Cardiac muscle cell (in vitro differentiated cells and primary cell): ENCODE data around the gene ODF4. TPM values are rescaled to one million over a fixed set of nuclear protein-coding genes. Genes with fewer than 3 reads are reported as not detected.
"Not testable (repeated sequence)": the region's sequence is repeated elsewhere in the genome, so short reads cannot be mapped to it uniquely, and the experiment has no call there.

Experiments
- DNase-seq, 2 donors: peaks; one replicate each; pipeline versions ENCODE4 v3.0.0 to v3.0.0-alpha.2; 2010 to 2017; ENCODE audit warnings: low read depth in 1 of 2, low spot score in 1 of 2
- H3K27ac ChIP-seq: fragments of 200-600 bp; sonication (generic); 2 replicates; pipeline ENCODE4 v1.5.1; 2016
- H3K27me3 ChIP-seq: fragments of 200-600 bp; sonication (generic); 2 replicates; pipeline ENCODE4 v1.6.0; 2016; ENCODE audit warnings: control low read depth
- H3K36me3 ChIP-seq: fragments of 200-600 bp; sonication (generic); 2 replicates; pipeline ENCODE4 v1.5.1; 2016; ENCODE audit warnings: control low read depth
- H3K4me1 ChIP-seq: fragments of 200-600 bp; sonication (generic); 2 replicates; pipeline ENCODE4 v1.8.1; 2017; ENCODE audit warnings: low read depth, mild to moderate bottlenecking, mixed run types
- H3K4me3 ChIP-seq: fragments of 200-600 bp; sonication (generic); 2 replicates; pipeline ENCODE4 v1.5.1; 2016; ENCODE audit warnings: mild to moderate bottlenecking
- H3K9me3 ChIP-seq: fragments of 200-600 bp; sonication (generic); 2 replicates; pipeline ENCODE4 v1.5.1; 2017; ENCODE audit warnings: low read depth, mild to moderate bottlenecking, control low read depth
- CTCF ChIP-seq: IDR thresholded peaks from 2 replicates; pipeline ENCODE4 v1.5.1; 2012; ENCODE audit warnings: low read depth, mild to moderate bottlenecking, low read length
- polyA plus RNA-seq: library from polyadenylated mRNA; unstranded; fragments of >200 nt; fragmentation: Nextera tagmentation; extraction: Ambion mirVana; gene quantifications from 2 replicates; pipeline ENCODE4 v1.2.1, GENCODE V29; 2016
- total RNA-seq: library from RNA; depleted of rRNA; stranded (reverse); fragments of >200 nt; gene quantifications from 2 replicates; pipeline ENCODE4 v1.2.3, GENCODE V29; 2016

The ODF4 gene
- total and polyA plus RNA-seq, 2 experiments from 2014 or later, result not detected

DNA sequence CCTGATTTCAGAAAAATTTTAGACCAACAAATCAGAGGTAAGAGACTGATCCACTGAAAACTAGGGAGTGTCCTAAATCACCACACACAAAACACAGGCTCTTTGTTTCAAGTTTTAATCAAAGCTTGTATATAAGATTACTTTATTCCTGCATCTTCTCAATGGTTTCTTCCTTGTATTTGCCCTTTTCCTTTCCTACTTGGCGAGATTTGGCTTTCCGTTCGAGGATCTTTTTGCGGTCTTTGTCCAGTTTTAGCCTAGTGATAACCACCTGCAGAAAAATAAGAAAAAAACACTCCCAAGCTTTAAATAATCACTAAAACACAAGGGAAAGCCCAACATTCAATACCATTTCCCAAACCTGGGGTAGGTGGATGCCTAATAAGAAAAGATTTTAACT, 37.8 kb downstream of the ODF4 start:
- peaks cover 47% of the 10 kb centered on the region for H3K36me3 ChIP-seq
- no peak overlapping the region for H3K4me3 ChIP-seq
- peak overlapping the region; percentile 89 for H3K27ac ChIP-seq
- TF ChIP-seq CTCF, result no peak
- peaks cover 9% of the 10 kb centered on the region for H3K4me1 ChIP-seq
- H3K27me3 ChIP-seq, result no peaks in the 10 kb centered on the region
- H3K9me3 ChIP-seq, result no peaks in the 10 kb centered on the region
- DNase-seq, result no peak

DNA sequence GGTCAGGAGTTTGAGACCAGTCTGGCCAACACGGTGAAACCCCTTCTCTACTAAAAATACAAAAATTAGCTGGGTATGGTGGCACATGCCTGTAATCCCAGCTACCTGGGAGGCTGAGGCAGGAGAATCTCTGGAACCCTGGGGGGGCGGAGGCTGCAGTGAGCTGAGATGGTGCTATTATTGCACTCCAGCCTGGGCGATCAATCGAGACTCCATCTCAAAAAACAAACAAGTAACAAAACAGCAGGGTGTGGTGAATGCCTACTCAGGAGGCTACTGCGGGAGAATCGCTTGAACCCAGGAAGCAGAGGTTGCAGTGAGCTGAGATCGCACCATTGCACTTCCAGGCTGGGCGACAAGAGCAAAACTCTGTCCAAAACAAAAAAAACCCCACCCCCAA, 38.5 kb downstream of the ODF4 start:
- H3K27ac ChIP-seq, result peak overlapping the region; percentile 89
- H3K9me3 ChIP-seq, H3K27me3 ChIP-seq, DNase-seq, H3K4me1 ChIP-seq, H3K4me3 ChIP-seq: not testable (repeated sequence)
- peaks cover 47% of the 10 kb centered on the region for H3K36me3 ChIP-seq

DNA sequence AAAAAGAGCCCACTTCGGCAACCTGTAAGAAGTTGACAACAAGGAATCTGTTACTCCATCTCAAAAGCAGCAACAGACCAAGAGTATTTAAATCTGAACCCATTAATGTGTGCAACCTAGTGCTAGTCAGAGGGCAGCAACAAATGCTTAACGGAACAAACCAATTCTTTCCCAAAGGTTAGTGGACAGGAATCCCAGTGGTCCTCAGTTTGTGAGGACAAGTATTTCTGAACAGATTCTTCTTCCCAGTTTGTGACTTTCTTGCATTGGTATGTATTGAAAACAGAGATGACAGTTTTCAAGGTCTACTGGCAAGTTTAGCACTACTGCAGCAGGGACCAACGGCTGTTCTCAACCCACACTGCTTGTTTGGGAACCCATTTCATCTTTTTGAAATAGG, 40.4 kb downstream of the ODF4 start:
- Histone ChIP-seq H3K27me3 (no peaks in the 10 kb centered on the region), H3K9me3 (no peaks in the 10 kb centered on the region), H3K27ac (peak overlapping the region; percentile 13), H3K36me3 (peaks cover 47% of the 10 kb centered on the region), H3K4me3 (no peak overlapping the region), H3K4me1 (peaks cover 9% of the 10 kb centered on the region)
- TF ChIP-seq CTCF, result no peak
- no peak for DNase-seq

GRCh38 chr17:8382052-8382879, 42.6 kb downstream of the ODF4 start:
- Histone ChIP-seq H3K4me1 (peaks cover 4% of the 10 kb centered on the region), H3K9me3 (no peaks in the 10 kb centered on the region), H3K36me3 (peaks cover 43% of the 10 kb centered on the region), H3K4me3 (peak overlapping the region; percentile 83), H3K27ac (peak overlapping the region; percentile 40), H3K27me3 (no peaks in the 10 kb centered on the region)
- no peak for TF ChIP-seq CTCF
- DNase-seq, result peak in 1 of 2 donors; percentile 21

GRCh38 chr17:8382880-8383142, 43.2 kb downstream of the ODF4 start:
- no peak for TF ChIP-seq CTCF
- H3K27me3 ChIP-seq, result no peaks in the 10 kb centered on the region
- H3K4me3 ChIP-seq, result peak overlapping the region; percentile 83

DNA sequence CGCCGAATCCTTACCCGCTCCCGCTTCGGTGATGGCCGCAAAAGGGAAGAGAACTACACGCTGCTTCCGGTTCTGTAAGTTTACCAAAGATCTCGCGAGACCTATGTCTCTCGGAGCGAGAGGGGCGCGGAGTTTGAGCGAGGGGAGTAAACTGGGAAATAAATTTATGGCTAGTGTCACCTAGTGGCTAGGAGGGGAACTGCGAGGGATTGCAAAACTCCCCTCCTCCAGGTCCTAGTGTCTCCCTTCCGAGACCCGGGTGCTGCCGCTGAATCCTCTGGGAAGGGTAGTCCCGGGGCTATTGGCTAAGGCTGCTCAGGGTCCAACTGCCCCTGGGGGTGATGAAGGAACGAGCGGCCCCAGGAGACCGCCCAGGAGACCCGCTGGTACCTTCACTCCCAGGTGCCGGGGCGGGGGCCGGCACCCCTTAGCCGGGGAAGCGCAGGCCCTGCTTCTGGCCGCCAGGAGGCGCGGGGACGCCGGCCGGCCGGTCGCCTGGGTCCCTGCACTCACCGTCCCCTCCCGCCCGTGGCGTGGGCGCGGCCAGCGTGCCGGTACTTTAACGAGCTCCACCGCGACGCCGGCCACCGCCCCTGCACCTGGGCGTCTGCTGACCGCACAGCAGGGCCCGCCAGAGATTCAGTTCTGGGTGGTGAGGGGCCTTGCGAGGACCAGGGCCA, 43.6 kb downstream of the ODF4 start, which contains the start of gene RPL26:
Gene RPL26, minus strand, starts transcription at position 51 of the 680 bp plus-strand sequence. CDS start 883 bp downstream, outside the sequence.
- peaks cover 33% of the 10 kb centered on the region for H3K36me3 ChIP-seq
- peak; percentile 99 for DNase-seq
- H3K4me1 ChIP-seq, result peaks cover 3% of the 10 kb centered on the region
- H3K9me3 ChIP-seq, result no peaks in the 10 kb centered on the region
- H3K27ac ChIP-seq, result peak within 1 kb of the TSS; percentile 75
- peak; percentile 84 for TF ChIP-seq CTCF
- no peaks in the 10 kb centered on the region for H3K27me3 ChIP-seq
- H3K4me3 ChIP-seq, result peak within 1 kb of the TSS; percentile 83

More at GRCh38 chr17:8382880-8383142, 43.2 kb downstream of the ODF4 start:
- H3K36me3 ChIP-seq, result peaks cover 38% of the 10 kb centered on the region
- peaks cover 3% of the 10 kb centered on the region for H3K4me1 ChIP-seq
- H3K27ac ChIP-seq, result peak overlapping the region; percentile 40
- DNase-seq, result no peak
- no peaks in the 10 kb centered on the region for H3K9me3 ChIP-seq
